ENCODE results near the gene RNPS1.

- no peak for TF ChIP-seq CTBP1 (IDR thresholded peaks at IDR 0.05; ENCODE audit: borderline replicate concordance)
- TF ChIP-seq FOXK2 (IDR thresholded peaks at IDR 0.05), result no peak
- TF ChIP-seq ELF4 (IDR thresholded peaks at IDR 0.05), result no peak
- no peak for TF ChIP-seq ZNF384 (IDR thresholded peaks at IDR 0.05)
- TF ChIP-seq SP1 (IDR thresholded peaks at IDR 0.05), result no peak
- no peak for TF ChIP-seq SUZ12 (IDR thresholded peaks at IDR 0.05)
- no peak for TF ChIP-seq TARDBP (IDR thresholded peaks at IDR 0.05)
- no peak for TF ChIP-seq FOXA1 (IDR thresholded peaks at IDR 0.05)
- no peak for TF ChIP-seq HDGF (IDR thresholded peaks at IDR 0.05; ENCODE audit: borderline replicate concordance)
- no peak for TF ChIP-seq BHLHE40 (IDR thresholded peaks at IDR 0.05; ENCODE audit: borderline replicate concordance)
- TF ChIP-seq ARNT (IDR thresholded peaks at IDR 0.05), result no peak
- TF ChIP-seq FOXM1 (IDR thresholded peaks at IDR 0.05; ENCODE audit: borderline replicate concordance), result no peak
These were observed 36.7 kb downstream of the RNPS1 start for GRCh38 chr16:2231016-2231931.

Measured in HEK293T (cell line).